ENCODE data around the gene PPIL4.
"Not testable (repeated sequence)": the region's sequence is repeated elsewhere in the genome, so short reads cannot be mapped to it uniquely, and the experiment has no call there.

PPIL4 gene

DNA sequence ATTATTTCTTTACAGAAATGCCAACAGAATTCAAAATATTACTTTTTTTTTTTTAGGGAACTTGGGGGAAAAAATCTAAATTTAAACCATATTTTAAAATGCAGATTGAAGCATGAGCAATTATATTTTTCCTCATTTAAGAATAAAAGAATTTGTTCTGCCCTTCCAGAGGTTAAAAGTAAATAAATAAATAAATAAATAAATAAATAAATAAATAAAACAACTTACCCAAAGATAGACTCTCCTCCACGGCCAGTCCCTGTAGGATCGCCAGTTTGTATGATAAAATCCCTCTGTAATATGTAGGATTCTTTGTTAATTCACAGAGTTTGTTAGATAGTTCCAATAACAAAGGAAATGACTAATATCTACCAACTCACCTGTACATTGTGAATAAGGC lies 4.7 kb downstream of the PPIL4 start:
- Histone ChIP-seq H3K4me3 (no peak overlapping the region), H3K27ac (no peak overlapping the region)

GRCh38 chr6:149534742-149535141 lies 11.1 kb downstream of the PPIL4 start:
- no peak overlapping the region for H3K27ac ChIP-seq
- H3K4me3 ChIP-seq = no peak overlapping the region

- Histone ChIP-seq H3K27ac (no peak overlapping the region), H3K4me3 (no peak overlapping the region)
Measured at GRCh38 chr6:149529650-149530049, 16.2 kb downstream of the PPIL4 start.

- H3K4me3 ChIP-seq = no peak overlapping the region
- H3K27ac ChIP-seq = no peak overlapping the region
Measured at GRCh38 chr6:149515494-149515893, 30.3 kb downstream of the PPIL4 start.

DNA sequence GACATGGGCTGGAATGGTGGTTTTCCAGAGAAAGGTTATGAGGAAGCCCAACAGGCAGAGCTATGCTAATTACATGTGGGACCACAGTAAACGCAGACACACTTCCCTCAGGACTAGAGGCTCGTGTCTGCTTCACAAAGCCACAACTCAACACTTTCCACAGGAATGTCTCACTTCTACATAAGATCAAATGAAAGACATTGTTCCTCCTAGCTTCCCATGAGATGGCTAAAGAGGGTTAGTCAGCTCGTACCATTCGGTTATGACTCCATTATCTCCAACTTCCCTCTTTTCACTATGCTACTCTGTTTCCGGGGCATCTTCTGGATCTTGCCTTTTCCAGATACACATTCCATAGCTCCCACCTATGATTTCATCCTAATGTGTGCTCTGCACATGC lies 31.9 kb downstream of the PPIL4 start:
- Histone ChIP-seq H3K4me3 (no peak overlapping the region), H3K27ac (peak overlapping the region in 2 of 21 experiments; percentile 5 to 37)

DNA sequence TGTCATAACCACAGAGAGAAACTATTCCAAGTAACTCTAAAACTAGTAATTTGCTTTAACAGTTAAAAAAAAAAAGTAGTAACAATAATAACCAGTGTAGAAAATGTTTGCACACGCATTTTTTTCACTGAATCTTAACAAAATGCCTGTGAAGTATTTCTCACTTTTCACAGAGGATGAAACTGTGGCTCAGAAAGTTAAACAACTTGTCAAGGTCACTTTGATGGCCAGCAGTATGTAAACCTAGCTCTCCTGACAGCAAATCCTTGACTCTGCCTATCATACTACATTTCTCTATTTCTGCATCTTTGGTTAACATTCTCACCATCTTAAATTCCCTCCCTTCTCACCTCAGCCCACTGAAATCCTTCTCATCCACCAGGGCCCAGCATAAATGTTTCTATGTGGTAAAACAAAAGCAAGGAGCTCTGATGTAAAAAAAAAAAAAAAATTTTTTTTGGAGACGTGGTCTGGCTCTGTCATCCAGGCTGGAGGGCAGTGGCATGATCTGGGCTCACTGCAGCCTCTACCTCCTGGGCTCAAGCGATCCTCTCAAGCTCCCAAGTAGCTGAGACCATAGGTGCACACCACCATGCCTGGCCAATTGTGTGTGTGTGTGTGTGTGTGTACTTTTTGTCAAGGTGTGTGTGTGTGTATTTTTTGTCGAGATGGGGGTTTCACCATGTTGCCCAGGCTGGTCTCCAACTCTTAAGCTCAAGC lies 34.9 kb downstream of the PPIL4 start:
- Histone ChIP-seq H3K4me3 (no peak overlapping the region), H3K27ac (no peak overlapping the region)

DNA sequence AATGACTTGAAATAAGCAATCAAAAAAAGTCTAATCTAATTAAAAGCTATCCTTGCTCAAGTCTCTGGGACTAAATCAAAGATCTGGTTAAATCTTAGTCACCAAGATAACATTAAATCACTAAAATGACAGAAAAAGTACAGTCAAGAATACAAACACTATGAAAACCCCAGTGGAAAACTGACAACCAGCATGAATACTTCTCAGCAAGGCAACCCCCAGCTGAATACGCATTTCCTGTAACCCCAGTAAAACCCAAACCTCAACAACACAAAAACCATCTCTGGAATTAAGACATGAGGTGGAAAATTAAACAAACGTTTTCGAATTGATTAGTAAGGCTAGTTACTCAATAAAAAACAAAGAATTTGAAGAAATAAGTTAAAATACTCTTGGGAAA lies 37.4 kb downstream of the PPIL4 start:
- Histone ChIP-seq H3K27ac (peak overlapping the region in 3 of 21 experiments; percentile 2 to 39 (median 37)), H3K4me3 (no peak overlapping the region)

DNA sequence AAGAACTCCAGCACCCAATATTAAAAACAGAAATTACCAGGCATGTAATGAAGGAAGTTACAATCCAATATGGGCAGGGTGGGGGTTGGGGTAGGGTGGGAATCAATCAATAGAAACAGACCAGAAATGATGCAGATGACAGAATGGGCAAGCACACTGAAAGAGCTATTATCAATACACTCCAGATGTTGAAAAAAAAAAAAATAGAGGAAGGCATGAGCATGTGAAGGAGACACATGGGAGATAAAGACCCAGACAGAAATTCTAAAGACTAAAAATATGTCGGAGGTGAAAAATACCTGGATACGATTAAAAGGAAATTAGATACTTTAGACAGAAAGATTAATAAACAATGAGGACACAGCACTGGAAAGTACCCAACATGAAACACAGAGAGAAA lies 42.0 kb downstream of the PPIL4 start:
- Histone ChIP-seq H3K27ac (no peak overlapping the region), H3K4me3 (no peak overlapping the region)

GRCh38 chr6:149503276-149503675 lies 42.6 kb downstream of the PPIL4 start:
- no peak overlapping the region for H3K4me3 ChIP-seq

GRCh38 chr6:149501768-149502167 lies 44.1 kb downstream of the PPIL4 start:
- no peak overlapping the region for H3K27ac ChIP-seq

More at GRCh38 chr6:149503276-149503675, 42.6 kb downstream of the PPIL4 start:
- H3K27ac ChIP-seq = no peak overlapping the region

DNA sequence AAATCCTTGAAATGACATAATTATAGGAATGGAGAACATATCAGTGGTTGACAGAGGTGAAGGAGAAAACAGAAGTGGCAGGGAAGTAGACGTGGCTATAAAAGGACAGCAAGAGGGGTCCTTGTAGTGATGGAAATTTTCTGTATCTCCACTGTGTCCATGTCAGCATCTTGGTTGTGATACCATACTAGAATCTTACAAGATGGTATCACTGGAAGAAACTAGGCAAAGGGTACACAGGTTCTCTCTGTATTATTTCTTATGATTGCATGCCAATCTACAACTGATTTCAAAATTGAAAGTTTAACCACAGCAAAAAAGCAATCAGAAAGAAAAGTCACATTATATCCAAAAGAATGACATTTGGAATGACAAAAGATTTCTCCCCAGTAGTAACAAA lies 44.6 kb downstream of the PPIL4 start:
- no peak overlapping the region for H3K4me3 ChIP-seq
- H3K27ac ChIP-seq = no peak overlapping the region

More at GRCh38 chr6:149501768-149502167, 44.1 kb downstream of the PPIL4 start:
- H3K4me3 ChIP-seq = no peak overlapping the region

- H3K27ac ChIP-seq = no peak overlapping the region
- H3K4me3 ChIP-seq = no peak overlapping the region
Measured at GRCh38 chr6:149500096-149500495, 45.7 kb downstream of the PPIL4 start.

DNA sequence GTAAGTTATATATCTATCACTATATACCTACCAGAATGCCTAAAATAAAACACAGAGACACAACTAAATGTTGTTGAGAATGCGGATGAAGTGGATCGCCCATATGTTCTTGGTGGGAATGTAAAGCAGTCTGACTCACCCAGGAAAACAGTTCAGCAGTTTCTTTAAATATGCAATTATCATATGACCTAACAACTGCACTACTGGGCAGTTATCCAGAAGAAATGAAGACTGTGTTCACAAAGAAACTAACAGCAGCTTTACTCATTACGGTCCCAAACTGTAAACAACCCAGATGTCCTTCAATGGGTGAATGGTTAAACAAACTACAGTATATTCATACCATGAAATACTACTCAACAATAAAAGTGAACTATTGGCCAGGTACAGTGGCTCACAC lies 46.8 kb downstream of the PPIL4 start:
- no peak overlapping the region for H3K4me3 ChIP-seq
- peak overlapping the region in 3 of 21 experiments; percentile 2 to 29 (median 11) for H3K27ac ChIP-seq

- Histone ChIP-seq H3K27ac (peak overlapping the region in 1 of 21 experiments; percentile 77), H3K4me3 (no peak overlapping the region)
Measured at GRCh38 chr6:149497365-149497764, 48.5 kb downstream of the PPIL4 start.

DNA sequence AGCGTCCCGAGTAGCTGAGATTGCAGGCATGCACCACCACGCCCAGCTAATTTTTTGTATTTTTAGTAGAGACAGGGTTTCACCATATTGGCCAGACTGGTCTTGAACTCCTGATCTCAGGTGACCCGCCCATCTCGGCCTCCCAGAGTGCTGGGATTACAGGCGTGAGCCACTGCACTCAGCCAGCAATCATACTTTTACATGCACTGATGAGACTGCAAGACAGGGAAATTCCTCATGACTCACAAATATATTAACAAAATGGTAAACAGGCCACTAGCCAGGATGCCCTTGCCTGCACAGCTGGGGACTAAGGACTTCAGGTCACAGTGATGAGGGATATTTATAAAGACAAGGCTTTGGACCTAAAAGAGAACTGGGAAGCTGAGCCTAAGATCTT lies 49.2 kb downstream of the PPIL4 start:
- H3K4me3 ChIP-seq = not testable (repeated sequence)
- H3K27ac ChIP-seq = peak overlapping the region in 3 of 21 experiments; percentile 54 to 80 (median 77)

- peak overlapping the region in 11 of 21 experiments; percentile 12 to 80 (median 54) for H3K27ac ChIP-seq
- not testable (repeated sequence) for H3K4me3 ChIP-seq
Measured at GRCh38 chr6:149495349-149496016, 50.4 kb downstream of the PPIL4 start.

GRCh38 chr6:149494810-149495209 lies 51.0 kb downstream of the PPIL4 start:
- not testable (repeated sequence) for H3K4me3 ChIP-seq
- H3K27ac ChIP-seq = peak overlapping the region in 7 of 21 experiments; percentile 1 to 80 (median 57)

GRCh38 chr6:149493761-149494320 lies 52.0 kb downstream of the PPIL4 start:
- H3K27ac ChIP-seq = peak overlapping the region in 6 of 21 experiments; percentile 6 to 80 (median 45)
- H3K4me3 ChIP-seq = no peak overlapping the region

GRCh38 chr6:149492798-149493343 lies 53.0 kb downstream of the PPIL4 start:
- H3K4me3 ChIP-seq = no peak overlapping the region
- peak overlapping the region in 2 of 21 experiments; percentile 72 to 80 for H3K27ac ChIP-seq

- Histone ChIP-seq H3K27ac (no peak overlapping the region), H3K4me3 (no peak overlapping the region)
Measured at GRCh38 chr6:149489967-149490366, 55.9 kb downstream of the PPIL4 start.

DNA sequence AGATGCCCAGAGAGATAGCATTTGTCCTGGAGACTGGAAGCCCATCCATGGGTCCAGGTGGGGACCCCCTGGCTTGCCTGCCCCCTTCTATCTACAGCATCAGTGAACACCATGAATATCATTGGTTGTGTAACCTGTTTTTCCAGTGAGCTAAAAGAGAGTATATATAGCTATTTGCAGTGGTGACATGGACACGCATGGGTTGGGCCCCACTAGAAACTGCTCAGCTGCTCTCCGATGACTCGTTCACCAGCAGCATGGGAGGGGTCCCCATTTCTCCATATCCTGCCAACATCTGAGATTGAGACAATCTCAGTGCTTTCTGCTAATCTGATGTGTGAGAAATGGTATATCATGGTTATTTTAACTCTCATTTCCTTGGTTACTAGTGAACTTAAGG lies 57.0 kb downstream of the PPIL4 start:
- Histone ChIP-seq H3K27ac (no peak overlapping the region), H3K4me3 (no peak overlapping the region)
